Sigmoid colon (tissue), 7 donors: ENCODE measurements around the gene KCNG2. TPM values are rescaled to one million over a fixed set of nuclear protein-coding genes. Genes with fewer than 3 reads are reported as not detected.

Source experiments
- DNase-seq: peaks from one replicate; pipeline ENCODE4 v3.0.0-alpha.2; 2019
- H3K27ac ChIP-seq, 4 donors: fragments of 200-600 bp; sonication (generic); one replicate each; pipeline ENCODE4 v1.5.1; 2016 to 2019; ENCODE audit warnings: mild to moderate bottlenecking in 1 of 4
- H3K27me3 ChIP-seq, 3 donors: fragments of 200-600 bp; sonication (generic); one replicate each; pipeline ENCODE4 v1.5.1; 2019; ENCODE audit warnings: mild to moderate bottlenecking in 1 of 3
- H3K36me3 ChIP-seq, 4 donors: fragments of 200-600 bp; sonication (generic); one replicate each; pipeline ENCODE4 v1.5.1; 2016 to 2019
- H3K4me1 ChIP-seq, 4 donors: fragments of 200-600 bp; sonication (generic); one replicate each; pipeline ENCODE4 v1.5.1; 2017 to 2019
- H3K4me3 ChIP-seq, 4 donors: fragments of 200-600 bp; sonication (generic); one replicate each; pipeline ENCODE4 v1.5.1; 2017 to 2019; ENCODE audit warnings: mild to moderate bottlenecking in 2 of 4, moderate library complexity in 1 of 4
- H3K9me3 ChIP-seq, 4 donors: fragments of 200-600 bp in 3 of 4; sonication (generic) in 3 of 4; one replicate each; pipeline versions ENCODE4 v1.5.1 to v1.6.1; 2013 to 2019
- EP300 ChIP-seq, 4 donors: sonication (generic); formaldehyde crosslinking; IDR thresholded peaks; one replicate each; pipeline ENCODE4 v1.6.1; 2017; ENCODE audit warnings: antibody characterized with exemption in 4 of 4
- POLR2A ChIP-seq, 2 donors: fragments of 450-650 bp; IDR thresholded peaks; one replicate each; pipeline ENCODE4 v1.6.1; 2016; ENCODE audit warnings: antibody characterized with exemption in 2 of 2, mild to moderate bottlenecking in 2 of 2, moderate library complexity in 2 of 2
- POLR2AphosphoS5 ChIP-seq, 4 donors: sonication (generic); formaldehyde crosslinking; IDR thresholded peaks; one replicate each; pipeline ENCODE4 v1.6.1; 2017; ENCODE audit warnings: antibody characterized with exemption in 4 of 4
- WGBS, 2 donors: extraction: QIAGEN DNeasy Blood & Tissue Kit; methylation state at CpG; one replicate each; pipeline ENCODE4 v1.1.7; 2013; 5-methylcytosine and 5-hydroxymethylcytosine counted together
- intact Hi-C: fragments of 100-400 bp; cut with DNase I; formaldehyde crosslinking; loops from one replicate; pipeline ENCODE4 v1.15.1; 2023
- polyA plus RNA-seq, 3 donors: library from polyadenylated mRNA; stranded (reverse); fragments of 200-250 nt; gene quantifications; one replicate each; pipeline ENCODE4 v1.2.3, GENCODE V29; 2013
- total RNA-seq, 4 donors: library from RNA; depleted of rRNA; stranded (reverse); fragments of >200 nt; gene quantifications; one replicate each; pipeline ENCODE4 v1.1.0, GENCODE V29; 2016
- TF ChIP-seq, protein P1 (sequence below), 4 experiments: fragments of 450-650 bp in 3 of 4; fragments of 200-600 bp in 1 of 4; IDR thresholded peaks; one replicate each; pipeline ENCODE4 v1.5.1; 2016 to 2019; ENCODE audit warnings: antibody characterized with exemption in 4 of 4, mild to moderate bottlenecking in 3 of 4, moderate library complexity in 2 of 4
- donor health status: healthy with polysubstance abuse.
- donor health status: Bipolar disorder and iron deficiency.
- donor health status: healthy.

KCNG2 gene
- total and polyA plus RNA-seq, 7 donors = 0.15 to 0.41 TPM; not detected in 5

DNA sequence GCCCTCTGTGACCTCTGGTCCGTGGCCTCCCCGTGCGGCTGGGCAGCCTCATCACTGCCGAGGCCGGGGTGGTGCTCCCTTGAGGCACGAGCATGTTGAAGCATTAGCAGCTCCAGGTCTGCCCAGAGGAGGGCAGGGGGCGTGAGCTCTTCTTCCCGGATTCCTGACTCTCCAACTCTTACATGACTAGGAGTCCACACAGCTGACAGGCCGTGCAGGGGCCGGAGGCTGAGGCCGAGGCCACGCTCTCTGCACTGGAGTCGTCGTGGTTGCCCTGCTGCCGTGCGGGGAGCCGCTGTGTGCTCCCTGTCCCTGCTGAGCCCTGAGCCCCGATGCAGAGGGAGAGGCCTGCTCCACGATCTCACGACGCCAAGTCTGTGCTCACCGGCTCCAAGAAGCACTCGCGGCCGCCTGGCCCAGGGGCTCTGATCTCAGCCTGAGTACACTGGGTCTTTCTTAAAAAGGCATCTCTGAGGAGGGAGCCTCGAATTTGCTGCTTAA lies 19.4 kb upstream of the KCNG2 start:
- no peak overlapping the region for H3K4me3 ChIP-seq
- no peak for TF ChIP-seq EP300 (IDR thresholded peaks at IDR 0.05)
- no peak for TF ChIP-seq POLR2A (IDR thresholded peaks at IDR 0.05)
- no peak overlapping the region for H3K27ac ChIP-seq
- WGBS, 2 donors = 68% methylated on average over 26 of the region's 26 CpGs
- no peaks in the 10 kb centered on the region for H3K36me3 ChIP-seq
- H3K27me3 ChIP-seq = peaks cover 0 to 46% (median 6%) of the 10 kb centered on the region in 3 donors
- peak; percentile 32 for DNase-seq
- H3K4me1 ChIP-seq = no peaks in the 10 kb centered on the region
- H3K9me3 ChIP-seq = no peaks in the 10 kb centered on the region
- intact Hi-C loops = no loop called here

DNA sequence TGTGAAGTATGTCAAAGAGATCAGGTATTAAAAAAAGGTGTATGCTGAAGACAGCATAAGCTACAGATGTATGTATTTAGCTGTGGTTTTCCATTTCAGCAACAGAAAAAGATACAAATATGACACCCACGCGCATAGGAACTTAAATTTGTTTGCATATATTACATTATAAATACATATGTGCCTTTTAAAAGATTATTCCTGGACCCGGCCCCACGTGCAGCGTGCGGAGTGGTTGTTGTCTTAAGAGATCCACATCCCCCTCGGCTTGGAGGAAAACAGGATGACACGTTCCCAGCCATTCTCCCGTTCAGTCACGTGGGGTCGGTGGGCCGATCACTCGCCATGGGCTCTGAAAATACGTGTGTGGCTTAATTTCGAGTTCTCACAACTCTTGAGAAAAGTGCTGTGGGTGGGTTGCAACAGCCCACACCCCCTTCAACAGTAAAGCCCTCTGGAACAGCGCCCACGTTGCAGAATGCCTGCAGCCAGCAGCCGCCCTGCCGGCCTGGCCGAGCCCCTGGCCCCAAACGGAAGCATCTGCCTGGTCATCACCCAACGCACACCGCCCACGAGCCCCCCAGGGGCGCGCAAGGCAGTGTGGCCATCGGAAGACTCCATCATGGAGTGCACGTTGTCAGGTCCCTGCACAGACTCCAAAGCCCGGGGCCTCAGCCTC lies 18.6 kb upstream of the KCNG2 start:
- Histone ChIP-seq H3K27me3 (peaks cover 0 to 46% (median 10%) of the 10 kb centered on the region in 3 donors), H3K27ac (no peak overlapping the region), H3K4me3 (no peak overlapping the region), H3K9me3 (no peaks in the 10 kb centered on the region), H3K36me3 (no peaks in the 10 kb centered on the region), H3K4me1 (no peaks in the 10 kb centered on the region)
- TF ChIP-seq, protein P1, sequence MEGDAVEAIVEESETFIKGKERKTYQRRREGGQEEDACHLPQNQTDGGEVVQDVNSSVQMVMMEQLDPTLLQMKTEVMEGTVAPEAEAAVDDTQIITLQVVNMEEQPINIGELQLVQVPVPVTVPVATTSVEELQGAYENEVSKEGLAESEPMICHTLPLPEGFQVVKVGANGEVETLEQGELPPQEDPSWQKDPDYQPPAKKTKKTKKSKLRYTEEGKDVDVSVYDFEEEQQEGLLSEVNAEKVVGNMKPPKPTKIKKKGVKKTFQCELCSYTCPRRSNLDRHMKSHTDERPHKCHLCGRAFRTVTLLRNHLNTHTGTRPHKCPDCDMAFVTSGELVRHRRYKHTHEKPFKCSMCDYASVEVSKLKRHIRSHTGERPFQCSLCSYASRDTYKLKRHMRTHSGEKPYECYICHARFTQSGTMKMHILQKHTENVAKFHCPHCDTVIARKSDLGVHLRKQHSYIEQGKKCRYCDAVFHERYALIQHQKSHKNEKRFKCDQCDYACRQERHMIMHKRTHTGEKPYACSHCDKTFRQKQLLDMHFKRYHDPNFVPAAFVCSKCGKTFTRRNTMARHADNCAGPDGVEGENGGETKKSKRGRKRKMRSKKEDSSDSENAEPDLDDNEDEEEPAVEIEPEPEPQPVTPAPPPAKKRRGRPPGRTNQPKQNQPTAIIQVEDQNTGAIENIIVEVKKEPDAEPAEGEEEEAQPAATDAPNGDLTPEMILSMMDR (IDR thresholded peaks at IDR 0.05) = no peak
- TF ChIP-seq POLR2A (IDR thresholded peaks at IDR 0.05) = no peak
- no peak for TF ChIP-seq EP300 (IDR thresholded peaks at IDR 0.05)
- intact Hi-C loops = no loop called here
- 85 to 86% methylated on average over 29 of the region's 29 CpGs for WGBS, 2 donors
- DNase-seq = peak; percentile 39

DNA sequence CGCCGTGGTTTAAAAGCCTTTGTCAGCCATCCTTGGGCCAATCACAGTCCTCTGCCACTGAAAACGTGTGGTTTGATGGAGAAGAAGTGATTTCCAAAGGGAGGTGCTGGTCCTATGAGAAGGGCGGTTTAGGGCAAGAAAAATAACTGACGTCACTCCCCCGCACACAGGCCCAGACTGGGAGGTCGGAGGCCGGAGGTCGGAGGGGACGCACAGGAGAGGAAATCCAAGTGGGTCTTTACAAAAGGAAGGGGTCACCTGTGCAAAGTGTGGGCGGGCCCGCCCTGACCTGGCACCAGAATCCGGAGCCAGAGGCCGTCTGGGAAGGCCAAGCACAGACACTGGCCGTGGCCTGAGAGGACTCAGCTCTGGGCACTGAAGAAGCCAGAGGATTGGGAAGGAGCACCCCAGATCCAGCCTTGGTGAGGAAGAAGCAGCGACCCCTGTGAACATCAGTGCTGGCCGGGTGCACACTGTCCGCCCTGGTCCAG lies 18.0 kb upstream of the KCNG2 start:
- TF ChIP-seq, protein P1 (IDR thresholded peaks at IDR 0.05) = no peak
- no peak for TF ChIP-seq POLR2AphosphoS5 (IDR thresholded peaks at IDR 0.05)
- no peak for TF ChIP-seq POLR2A (IDR thresholded peaks at IDR 0.05)
- TF ChIP-seq EP300 (IDR thresholded peaks at IDR 0.05) = no peak
- Histone ChIP-seq H3K27me3 (peaks cover 0 to 46% (median 16%) of the 10 kb centered on the region in 3 donors), H3K27ac (no peak overlapping the region), H3K36me3 (no peaks in the 10 kb centered on the region), H3K9me3 (no peaks in the 10 kb centered on the region), H3K4me3 (no peak overlapping the region), H3K4me1 (no peaks in the 10 kb centered on the region)
- intact Hi-C loops = no loop called here
- 82 to 86% methylated on average over 18 of the region's 18 CpGs for WGBS, 2 donors
- DNase-seq = peak; percentile 36

GRCh38 chr18:79780547-79780946 lies 17.2 kb upstream of the KCNG2 start:
- TF ChIP-seq POLR2AphosphoS5 (IDR thresholded peaks at IDR 0.05) (no peak), POLR2A (IDR thresholded peaks at IDR 0.05) (no peak), EP300 (IDR thresholded peaks at IDR 0.05) (no peak)
- TF ChIP-seq, protein P1 (IDR thresholded peaks at IDR 0.05) = no peak
- Histone ChIP-seq H3K4me1 (no peaks in the 10 kb centered on the region), H3K36me3 (no peaks in the 10 kb centered on the region), H3K9me3 (no peaks in the 10 kb centered on the region), H3K4me3 (no peak overlapping the region), H3K27me3 (peaks cover 0 to 46% (median 10%) of the 10 kb centered on the region in 3 donors), H3K27ac (no peak overlapping the region)
- WGBS, 2 donors = 84 to 89% methylated on average over 8 of the region's 8 CpGs
- peak; percentile 30 for DNase-seq
- intact Hi-C loops = no loop called here

DNA sequence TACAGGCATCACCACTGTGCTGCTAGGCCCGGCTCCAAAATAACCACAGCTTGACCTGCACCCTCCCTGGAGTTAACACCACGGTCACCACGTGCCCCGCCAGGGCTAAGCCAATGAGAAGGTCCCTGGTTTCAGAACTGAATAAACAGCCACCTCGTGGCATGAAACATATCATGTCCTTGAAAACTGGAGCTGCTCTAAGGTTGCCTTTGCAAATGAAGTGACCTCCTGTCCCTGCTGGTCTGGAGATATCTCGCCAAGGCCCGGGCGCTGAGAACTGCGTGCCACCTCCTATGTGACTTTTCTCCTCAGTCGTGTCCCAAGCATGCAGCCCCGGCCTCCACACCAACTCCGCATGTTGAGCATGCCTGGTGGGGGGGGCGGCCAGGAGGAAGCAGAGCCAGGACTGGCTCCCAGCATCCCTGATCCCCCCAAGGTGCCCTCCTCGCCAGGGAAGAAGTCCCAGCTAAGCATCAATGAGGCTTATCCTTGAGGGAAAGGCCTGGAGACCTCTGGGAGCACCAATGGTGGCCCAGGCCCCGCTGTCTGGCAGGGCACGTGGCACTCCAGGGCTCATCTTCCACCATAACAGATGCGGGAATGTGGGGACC lies 16.3 kb upstream of the KCNG2 start:
- H3K27me3 ChIP-seq = peaks cover 0 to 46% (median 13%) of the 10 kb centered on the region in 3 donors
- TF ChIP-seq POLR2AphosphoS5 (IDR thresholded peaks at IDR 0.05) (no peak), POLR2A (IDR thresholded peaks at IDR 0.05) (no peak), EP300 (IDR thresholded peaks at IDR 0.05) (no peak)
- TF ChIP-seq, protein P1 (IDR thresholded peaks at IDR 0.05) = no peak
- no peaks in the 10 kb centered on the region for H3K4me1 ChIP-seq
- intact Hi-C loops = no loop called here
- WGBS, 2 donors = 74 to 86% methylated on average over 17 of the region's 17 CpGs
- no peak overlapping the region for H3K4me3 ChIP-seq
- DNase-seq = peak; percentile 43
- H3K9me3 ChIP-seq = no peaks in the 10 kb centered on the region
- no peaks in the 10 kb centered on the region for H3K36me3 ChIP-seq
- no peak overlapping the region for H3K27ac ChIP-seq
